WTC11 (cell line): Measurements from ENCODE around the gene SCYGR8. TPM values are rescaled to one million over a fixed set of nuclear protein-coding genes. Genes with fewer than 3 reads are reported as not detected.

Experiments
- ATAC-seq: fragments of 200-7000 bp; cut with Tn5 transposase; 2 replicates; pipeline ENCODE4 v1.10.0; 2021; ENCODE audit warnings: mild to moderate bottlenecking, moderate library complexity
- CTCF ChIA-PET: fragments of 300-600 bp; sonication (Branson Sonifier 250); formaldehyde crosslinking; loops from one replicate; lab custom pipeline; 2021; ENCODE audit warnings: antibody characterized with exemption; lab: Charles Lee
- POLR2A ChIA-PET: fragments of 350-600 bp; sonication (Branson Sonifier 250); formaldehyde crosslinking; loops from one replicate; lab custom pipeline; 2021; ENCODE audit warnings: antibody characterized with exemption; lab: Charles Lee
- DNase-seq: peaks from one replicate; pipeline ENCODE4 v3.0.0; 2021; ENCODE audit warnings: low spot score
- H3K27ac Mint-ChIP-seq: 2 replicates; pipeline ENCODE4 v1.8.0; 2021; ENCODE audit warnings: mixed read lengths
- H3K27me3 Mint-ChIP-seq: 2 replicates; pipeline ENCODE4 v1.8.0; 2021; ENCODE audit warnings: low read depth, mild to moderate bottlenecking, moderate library complexity, mixed read lengths
- H3K36me3 Mint-ChIP-seq: 2 replicates; pipeline ENCODE4 v1.8.0; 2021; ENCODE audit warnings: mixed read lengths
- H3K4me1 Mint-ChIP-seq: 2 replicates; pipeline ENCODE4 v1.8.0; 2022; ENCODE audit warnings: mixed read lengths
- H3K4me3 Mint-ChIP-seq: 2 replicates; pipeline ENCODE4 v1.8.0; 2021; ENCODE audit warnings: mild to moderate bottlenecking, moderate library complexity, mixed read lengths
- H3K9me3 Mint-ChIP-seq: 2 replicates; pipeline ENCODE4 v1.8.0; 2021; ENCODE audit warnings: mixed read lengths
- ATF6 ChIP-seq: sonication (generic); formaldehyde crosslinking; IDR thresholded peaks from 2 replicates; pipeline ENCODE4 v1.8.1; 2023; ENCODE audit warnings: mild to moderate bottlenecking, missing genetic modification reagents
- CREM ChIP-seq: sonication (generic); formaldehyde crosslinking; IDR thresholded peaks from 2 replicates; pipeline ENCODE4 v1.8.1; 2022; ENCODE audit warnings: mild to moderate bottlenecking, missing genetic modification reagents, moderate library complexity
- ERG ChIP-seq: fragments of 250-450 bp; sonication (Bioruptor Pico); IDR thresholded peaks from 2 replicates; pipeline ENCODE4 v1.8.0; 2021; ENCODE audit warnings: mild to moderate bottlenecking
- ESRRA ChIP-seq: sonication (generic); formaldehyde crosslinking; IDR thresholded peaks from 2 replicates; pipeline ENCODE4 v1.8.1; 2022; ENCODE audit warnings: mild to moderate bottlenecking, missing genetic modification reagents, borderline replicate concordance
- ETV6 ChIP-seq: sonication (generic); formaldehyde crosslinking; IDR thresholded peaks from 2 replicates; pipeline ENCODE4 v1.8.1; 2022; ENCODE audit warnings: mild to moderate bottlenecking, missing genetic modification reagents
- FOXP4 ChIP-seq: sonication (generic); formaldehyde crosslinking; IDR thresholded peaks from 2 replicates; pipeline ENCODE4 v1.8.0; 2022; ENCODE audit warnings: mild to moderate bottlenecking, missing genetic modification reagents
- IRF1 ChIP-seq: sonication (generic); formaldehyde crosslinking; IDR thresholded peaks from 2 replicates; pipeline ENCODE4 v1.8.0; 2023; ENCODE audit warnings: missing genetic modification reagents
- JUN ChIP-seq: sonication (generic); formaldehyde crosslinking; IDR thresholded peaks from 2 replicates; pipeline ENCODE4 v1.8.0; 2023; ENCODE audit warnings: mild to moderate bottlenecking, missing genetic modification reagents
- MLX ChIP-seq: sonication (generic); formaldehyde crosslinking; IDR thresholded peaks from 2 replicates; pipeline ENCODE4 v1.8.1; 2023; ENCODE audit warnings: mild to moderate bottlenecking, missing genetic modification reagents, moderate library complexity
- NR1H2 ChIP-seq: sonication (generic); formaldehyde crosslinking; IDR thresholded peaks from 2 replicates; pipeline ENCODE4 v1.9.0; 2021; ENCODE audit warnings: mild to moderate bottlenecking, moderate library complexity, missing genetic modification reagents
- NR3C1 ChIP-seq: sonication (generic); formaldehyde crosslinking; conservative IDR thresholded peaks from 2 replicates; pipeline ENCODE4 v1.8.1; 2023; ENCODE audit warnings: low read depth, mild to moderate bottlenecking, missing genetic modification reagents
- RORB ChIP-seq: fragments of 250-450 bp; sonication (Bioruptor Pico); IDR thresholded peaks from 2 replicates; pipeline ENCODE4 v1.9.0; 2021; ENCODE audit warnings: mild to moderate bottlenecking
- SMAD4 ChIP-seq: sonication (generic); formaldehyde crosslinking; IDR thresholded peaks from 2 replicates; pipeline ENCODE4 v1.8.0; 2022; ENCODE audit warnings: mild to moderate bottlenecking, missing genetic modification reagents
- TCF7 ChIP-seq: sonication (generic); formaldehyde crosslinking; IDR thresholded peaks from 2 replicates; pipeline ENCODE4 v1.8.0; 2022; ENCODE audit warnings: mild to moderate bottlenecking, low read depth, missing genetic modification reagents, moderate library complexity
- ZNF263 ChIP-seq: sonication (generic); formaldehyde crosslinking; IDR thresholded peaks from 2 replicates; pipeline ENCODE4 v1.8.1; 2022; ENCODE audit warnings: low read depth, mild to moderate bottlenecking, moderate library complexity, missing genetic modification reagents
- ZNF416 ChIP-seq: fragments of 250-450 bp; sonication (Bioruptor Pico); IDR thresholded peaks from 2 replicates; pipeline ENCODE4 v1.9.0; 2021; ENCODE audit warnings: mild to moderate bottlenecking, inconsistent platforms
- ZNF423 ChIP-seq: fragments of 250-450 bp; sonication (Bioruptor Pico); IDR thresholded peaks from 2 replicates; pipeline ENCODE4 v2.1.2; 2022; ENCODE audit warnings: mild to moderate bottlenecking, moderate library complexity
- ZNF512 ChIP-seq: sonication (generic); formaldehyde crosslinking; IDR thresholded peaks from 2 replicates; pipeline ENCODE4 v1.8.1; 2022; ENCODE audit warnings: missing genetic modification reagents, borderline replicate concordance
- ZNF532 ChIP-seq: fragments of 250-450 bp; sonication (Bioruptor Pico); IDR thresholded peaks from 2 replicates; pipeline ENCODE4 v1.9.0; 2021; ENCODE audit warnings: mild to moderate bottlenecking, borderline replicate concordance
- total RNA-seq: library from RNA; stranded (reverse); gene quantifications from 3 replicates; pipeline ENCODE4 v1.2.3, GENCODE V29; 2021

Gene SCYGR8
- total RNA-seq, 1 experiment from 2014 or later = not detected

- no peak for ATAC-seq
- H3K36me3 Mint-ChIP-seq = no peaks in the 10 kb centered on the region
- TF ChIP-seq ZNF263 (CRISPR knock-in tag) (no peak), NR1H2 (CRISPR knock-in tag) (no peak), ZNF423 (CRISPR knock-in tag) (no peak), ETV6 (CRISPR knock-in tag) (no peak), NR3C1 (CRISPR knock-in tag) (no peak), ATF6 (no peak), RORB (no peak), CREM (no peak), ZNF512 (CRISPR knock-in tag) (no peak), JUN (no peak), IRF1 (CRISPR knock-in tag) (no peak), ERG (CRISPR knock-in tag) (no peak), SMAD4 (CRISPR knock-in tag) (no peak), MLX (CRISPR knock-in tag) (no peak), FOXP4 (CRISPR knock-in tag) (no peak), TCF7 (CRISPR knock-in tag) (no peak), ESRRA (CRISPR knock-in tag) (no peak), ZNF416 (CRISPR knock-in tag) (no peak), ZNF532 (CRISPR knock-in tag) (no peak)
- TF ChIP-seq, all 79 proteins: peak for 0
- Mint-ChIP-seq H3K4me1 (no peaks in the 10 kb centered on the region), H3K4me3 (no peak within 1 kb of the TSS), H3K9me3 (no peaks in the 10 kb centered on the region), H3K27me3 (no peaks in the 10 kb centered on the region), H3K27ac (no peak within 1 kb of the TSS)
- no peak for DNase-seq
- ChIA-PET POLR2A (no interaction called here), CTCF (interaction anchor here (0.6 kb wide), 1 partner anchor 40 kb away, joined by 4 read pairs; no protein-coding TSS in a partner anchor)
Observed at GRCh38 chr2:227724394-227725039, 21.2 kb upstream of the SCYGR8 start, which contains the start of gene SCYGR6. TSS of gene SCYGR6 (minus strand) at chr2:227724757. CDS start at chr2:227724757, 0 bp downstream.
